Esophagus squamous epithelium (tissue), 5 donors: ENCODE data around the gene NADSYN1. TPM values are rescaled to one million over a fixed set of nuclear protein-coding genes. Genes with fewer than 3 reads are reported as not detected.

ENCODE experiments used
- DNase-seq: peaks from one replicate; lab custom pipeline; 2025; lab: John Stamatoyannopoulos, UW
- H3K27ac ChIP-seq, 4 donors: fragments of 200-600 bp; sonication (generic); one replicate each; pipeline ENCODE4 v1.5.1; 2016 to 2019; ENCODE audit warnings: mild to moderate bottlenecking in 1 of 4
- H3K27me3 ChIP-seq, 4 donors: fragments of 200-600 bp; sonication (generic); 1 replicate in 3 of 4; 2 replicates in 1 of 4; pipeline versions ENCODE4 v1.5.1 to v1.6.0; 2017 to 2021; ENCODE audit warnings: antibody characterized with exemption in 1 of 4
- H3K36me3 ChIP-seq, 3 donors: fragments of 200-600 bp; sonication (generic); one replicate each; pipeline ENCODE4 v1.5.1; 2016 to 2019
- H3K4me1 ChIP-seq, 3 donors: fragments of 200-600 bp; sonication (generic); one replicate each; pipeline ENCODE4 v1.5.1; 2017 to 2019
- H3K4me3 ChIP-seq, 4 donors: fragments of 200-600 bp; sonication (generic); 1 replicate in 3 of 4; 2 replicates in 1 of 4; pipeline ENCODE4 v1.5.1; 2016 to 2019; ENCODE audit warnings: mild to moderate bottlenecking in 2 of 4, moderate library complexity in 1 of 4
- H3K9me3 ChIP-seq, 3 donors: fragments of 200-600 bp; sonication (generic); one replicate each; pipeline ENCODE4 v1.5.1; 2016 to 2019
- CTCF ChIP-seq, 6 experiments: fragments of 450-650 bp in 4 of 6; fragments of 200-600 bp in 2 of 6; sonication (generic) in 2 of 6; IDR thresholded peaks; one replicate each; pipeline ENCODE4 v1.5.1; 2016 to 2019; ENCODE audit warnings: antibody characterized with exemption in 6 of 6, mild to moderate bottlenecking in 4 of 6, moderate library complexity in 4 of 6
- POLR2A ChIP-seq, 4 donors: fragments of 450-650 bp; IDR thresholded peaks; one replicate each; pipeline ENCODE4 v1.6.1; 2017; ENCODE audit warnings: antibody characterized with exemption in 4 of 4, mild to moderate bottlenecking in 4 of 4, moderate library complexity in 3 of 4
- WGBS, 2 donors: methylation state at CpG; one replicate each; pipeline ENCODE4 v1.1.5; 2018; 5-methylcytosine and 5-hydroxymethylcytosine counted together
- intact Hi-C: fragments of 100-400 bp; cut with DNase I; formaldehyde crosslinking; loops from one replicate; pipeline ENCODE4 v1.15.0; 2022
- total RNA-seq, 4 donors: library from RNA; depleted of rRNA; stranded (reverse); fragments of >200 nt; gene quantifications; one replicate each; pipeline ENCODE4 v1.1.0, GENCODE V29; 2016
- donor health status: DM: yes; HTN: yes; CAD: no.

The NADSYN1 gene
- total RNA-seq, 4 donors from 2014 or later = 62.0 to 81.3 (median 71.7) TPM

GRCh38 chr11:71433648-71434450 is 19.2 kb upstream of the NADSYN1 start:
- Histone ChIP-seq H3K4me1 (peaks cover 7 to 22% (median 8%) of the 10 kb centered on the region in 3 donors), H3K27me3 (peaks cover 0 to 12% (median 0%) of the 10 kb centered on the region in 4 donors), H3K36me3 (peaks cover 0 to 43% (median 7%) of the 10 kb centered on the region in 3 donors), H3K9me3 (no peaks in the 10 kb centered on the region), H3K4me3 (no peak overlapping the region), H3K27ac (peak overlapping the region in 3 of 4 donors; percentile 36 to 61 (median 41))
- intact Hi-C loops = no loop called here
- no peak for DNase-seq
- TF ChIP-seq CTCF (IDR thresholded peaks at IDR 0.05) = no peak
- no peak for TF ChIP-seq POLR2A (IDR thresholded peaks at IDR 0.05)
- WGBS, 2 donors = 45 to 46% methylated on average over 6 to 12 of the region's 19 CpGs

- 85 to 86% methylated on average over 11 to 12 of the region's 18 CpGs for whole genome bisulfite sequencing, 2 donors
- H3K36me3 ChIP-seq = peaks cover 0 to 51% (median 11%) of the 10 kb centered on the region in 3 donors
- intact Hi-C loops = no loop called here
- peak overlapping the region in 1 of 4 donors; percentile 61 for H3K27ac ChIP-seq
- DNase-seq = no peak
- peaks cover 7 to 22% (median 8%) of the 10 kb centered on the region in 3 donors for H3K4me1 ChIP-seq
- TF ChIP-seq CTCF (IDR thresholded peaks at IDR 0.05) (no peak), POLR2A (IDR thresholded peaks at IDR 0.05) (no peak)
- H3K27me3 ChIP-seq = peaks cover 0 to 5% (median 0%) of the 10 kb centered on the region in 4 donors
- no peak overlapping the region for H3K4me3 ChIP-seq
- H3K9me3 ChIP-seq = no peaks in the 10 kb centered on the region
These were observed 18.4 kb upstream of the NADSYN1 start for GRCh38 chr11:71434576-71435130.

GRCh38 chr11:71435278-71435951 is 17.6 kb upstream of the NADSYN1 start:
- H3K27me3 ChIP-seq = no peaks in the 10 kb centered on the region
- H3K4me3 ChIP-seq = no peak overlapping the region
- H3K4me1 ChIP-seq = peaks cover 7 to 22% (median 8%) of the 10 kb centered on the region in 3 donors
- DNase-seq = no peak
- no peaks in the 10 kb centered on the region for H3K9me3 ChIP-seq
- TF ChIP-seq POLR2A (IDR thresholded peaks at IDR 0.05) = no peak
- TF ChIP-seq CTCF (IDR thresholded peaks at IDR 0.05) = no peak
- intact Hi-C loops = no loop called here
- H3K27ac ChIP-seq = no peak overlapping the region
- 0 to 92% methylated on average over 1 to 18 of the region's 39 CpGs for WGBS, 2 donors
- H3K36me3 ChIP-seq = peaks cover 0 to 59% (median 11%) of the 10 kb centered on the region in 3 donors

- peaks cover 7 to 22% (median 8%) of the 10 kb centered on the region in 3 donors for H3K4me1 ChIP-seq
- no peaks in the 10 kb centered on the region for H3K27me3 ChIP-seq
- H3K27ac ChIP-seq = no peak overlapping the region
- WGBS, 2 donors = 85 to 100% methylated on average over 2 to 7 of the region's 8 CpGs
- H3K36me3 ChIP-seq = peaks cover 0 to 73% (median 11%) of the 10 kb centered on the region in 3 donors
- no peak for DNase-seq
- no peak for TF ChIP-seq CTCF (IDR thresholded peaks at IDR 0.05)
- TF ChIP-seq POLR2A (IDR thresholded peaks at IDR 0.05) = no peak
- no peak overlapping the region for H3K4me3 ChIP-seq
- H3K9me3 ChIP-seq = no peaks in the 10 kb centered on the region
- intact Hi-C loops = no loop called here
These were observed 16.1 kb upstream of the NADSYN1 start for GRCh38 chr11:71436861-71437260.
